Trophoblast cell (in vitro differentiated cells and primary cell): Measurements from ENCODE around the gene EEF1AKMT2.

Experiments used
- DNase-seq, 2 donors: peaks; one replicate each; pipeline ENCODE4 v3.0.0-alpha.2; 2016
- H2AFZ ChIP-seq: 2 replicates; pipeline ENCODE4 v1.6.1; 2013; ENCODE audit warnings: low read length, moderate library complexity, mild to moderate bottlenecking; ENCODE audit not compliant: insufficient read depth, poor library complexity
- H2AK5ac ChIP-seq: 2 replicates; pipeline ENCODE4 v1.6.1; 2013; ENCODE audit warnings: mild to moderate bottlenecking, low read length
- H2BK120ac ChIP-seq: 2 replicates; pipeline ENCODE4 v1.6.1; 2013; ENCODE audit warnings: low read length, mild to moderate bottlenecking, moderate library complexity; ENCODE audit not compliant: insufficient read depth, poor library complexity
- H2BK12ac ChIP-seq: 2 replicates; pipeline ENCODE4 v1.6.1; 2013; ENCODE audit warnings: mild to moderate bottlenecking, low read length, moderate library complexity
- H2BK5ac ChIP-seq: 2 replicates; pipeline ENCODE4 v1.6.1; 2013; ENCODE audit warnings: low read length, low read depth, moderate library complexity, mild to moderate bottlenecking; ENCODE audit not compliant: poor library complexity
- H3K14ac ChIP-seq: 2 replicates; pipeline ENCODE4 v1.6.1; 2013; ENCODE audit warnings: mild to moderate bottlenecking, low read length
- H3K18ac ChIP-seq: 2 replicates; pipeline ENCODE4 v1.6.1; 2013; ENCODE audit warnings: mild to moderate bottlenecking, low read length
- H3K23ac ChIP-seq: 2 replicates; pipeline ENCODE4 v1.6.1; 2013; ENCODE audit warnings: low read length
- H3K27ac ChIP-seq: 2 replicates; pipeline ENCODE4 v1.5.1; 2013; ENCODE audit warnings: low read depth, mild to moderate bottlenecking, inconsistent platforms, low read length, moderate library complexity
- H3K27me3 ChIP-seq: 2 replicates; pipeline ENCODE4 v1.6.1; 2013; ENCODE audit warnings: inconsistent platforms, mild to moderate bottlenecking, low read length, moderate library complexity; ENCODE audit not compliant: insufficient read depth
- H3K36me3 ChIP-seq, 2 experiments: 1 replicate in 1 of 2; 2 replicates in 1 of 2; pipeline ENCODE4 v1.6.1; 2013; ENCODE audit warnings: low read length in 2 of 2, mild to moderate bottlenecking in 2 of 2, moderate library complexity in 1 of 2; ENCODE audit not compliant: insufficient read depth in 2 of 2, control insufficient read depth in 1 of 2
- H3K4ac ChIP-seq: 2 replicates; pipeline ENCODE4 v1.6.1; 2013; ENCODE audit warnings: low read depth, mild to moderate bottlenecking, low read length, moderate library complexity
- H3K4me1 ChIP-seq, 2 experiments: 1 replicate in 1 of 2; 2 replicates in 1 of 2; pipeline ENCODE4 v1.6.1; 2013; ENCODE audit warnings: low read length in 2 of 2, mild to moderate bottlenecking in 2 of 2, moderate library complexity in 1 of 2; ENCODE audit not compliant: insufficient read depth in 2 of 2, control insufficient read depth in 1 of 2
- H3K4me2 ChIP-seq: 2 replicates; pipeline ENCODE4 v1.6.1; 2013; ENCODE audit warnings: inconsistent platforms, mild to moderate bottlenecking, low read length, moderate library complexity
- H3K4me3 ChIP-seq: 2 replicates; pipeline ENCODE4 v1.5.1; 2013; ENCODE audit warnings: mild to moderate bottlenecking, low read depth, low read length, inconsistent platforms
- H3K79me1 ChIP-seq: one replicate; pipeline ENCODE4 v1.6.1; 2013; ENCODE audit warnings: low read length
- H3K79me2 ChIP-seq: 2 replicates; pipeline ENCODE4 v1.6.1; 2013; ENCODE audit warnings: low read length, mild to moderate bottlenecking; ENCODE audit not compliant: control insufficient read depth, insufficient read depth, poor library complexity
- H3K9ac ChIP-seq: 2 replicates; pipeline ENCODE4 v1.6.1; 2013; ENCODE audit warnings: mild to moderate bottlenecking, low read length
- H3K9me3 ChIP-seq: 2 replicates; pipeline ENCODE4 v1.6.1; 2013; ENCODE audit warnings: low read depth, mild to moderate bottlenecking, control low read depth, inconsistent platforms, low read length; ENCODE audit not compliant: insufficient read depth
- H4K12ac ChIP-seq: 2 replicates; pipeline ENCODE4 v1.6.1; 2013; ENCODE audit warnings: low read depth, mild to moderate bottlenecking, low read length, moderate library complexity
- H4K8ac ChIP-seq: 2 replicates; pipeline ENCODE4 v1.6.1; 2013; ENCODE audit warnings: low read depth, mild to moderate bottlenecking, low read length, moderate library complexity
- H4K91ac ChIP-seq: one replicate; pipeline ENCODE4 v1.6.1; 2013; ENCODE audit warnings: low read depth, mild to moderate bottlenecking, low read length, moderate library complexity
- WGBS: extraction: QIAGEN DNeasy Blood & Tissue Kit; methylation state at CpG from one replicate; pipeline ENCODE4 v1.1.7; 2013; ENCODE audit warnings: missing lambda C conversion rate; ENCODE audit not compliant: insufficient read length, insufficient coverage; ENCODE audit errors: extremely low coverage; 5-methylcytosine and 5-hydroxymethylcytosine counted together

EEF1AKMT2 gene

DNA sequence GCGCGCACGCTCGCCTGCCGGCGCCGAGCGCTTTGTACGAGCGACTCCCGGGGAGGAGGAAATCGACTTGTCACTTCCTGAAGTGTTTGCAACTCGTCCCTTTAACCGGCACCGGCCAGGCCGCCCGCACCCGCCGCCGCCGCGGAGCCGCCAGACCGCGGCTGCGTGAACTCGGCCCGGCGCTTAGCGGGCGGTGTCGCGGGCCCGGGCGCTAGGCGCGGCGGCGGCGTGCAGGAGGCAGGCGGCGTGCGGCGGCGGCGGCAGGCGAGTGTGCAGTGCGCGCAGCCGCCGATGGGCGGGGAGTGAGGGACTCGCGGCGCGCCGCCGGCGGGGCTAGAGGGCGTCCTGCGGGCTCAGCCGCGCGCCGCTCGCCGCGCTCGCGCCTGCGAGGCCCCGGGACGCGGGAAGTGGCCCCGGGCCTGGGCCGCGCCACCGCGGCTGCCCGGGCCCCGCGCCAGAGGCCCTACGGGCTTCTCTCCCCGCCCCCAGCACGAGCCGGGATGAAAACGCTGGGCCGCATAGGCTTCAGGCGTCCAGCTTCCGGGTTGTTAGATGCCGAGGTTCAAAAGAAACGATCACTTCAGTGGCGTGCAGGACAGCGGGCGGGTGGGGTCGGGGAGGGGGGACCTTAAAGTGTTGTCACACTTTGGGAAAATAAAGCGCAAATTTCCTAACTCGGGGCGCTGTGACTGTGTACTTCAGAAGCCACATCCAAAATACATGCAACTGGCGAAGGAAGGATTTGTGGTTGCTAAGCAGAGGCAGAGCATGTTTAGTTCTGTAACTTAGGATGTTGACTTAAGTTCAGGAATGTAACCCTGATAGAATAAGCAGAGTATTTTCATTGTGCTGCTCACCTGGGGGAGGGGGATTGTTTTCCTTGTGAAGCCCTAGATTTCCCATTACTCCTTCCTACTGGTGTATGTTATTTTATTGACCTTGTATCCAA, 47.3 kb downstream of the EEF1AKMT2 start, which contains the start of gene FAM53B:
FAM53B (minus strand) TSS at position 277 of the 949 bp plus-strand sequence. CDS start 37,665 bp downstream, outside the sequence.
- H3K36me3 ChIP-seq: peaks cover 0 to 2% of the 10 kb centered on the region in 2 experiments
- H4K12ac ChIP-seq: peak within 1 kb of the TSS; percentile 68
- H4K8ac ChIP-seq: peak within 1 kb of the TSS; percentile 83
- H3K79me2 ChIP-seq: peaks cover 5% of the 10 kb centered on the region
- peak within 1 kb of the TSS; percentile 88 for H2AFZ ChIP-seq
- H4K91ac ChIP-seq: peak within 1 kb of the TSS; percentile 55
- WGBS: no CpG with 5 or more reads among the region's 100 CpGs
- no peak within 1 kb of the TSS for H2AK5ac ChIP-seq
- H3K4ac ChIP-seq: peak within 1 kb of the TSS; percentile 33
- DNase-seq: peak; percentile 70 to 86
- peak within 1 kb of the TSS; percentile 82 for H3K4me3 ChIP-seq
- peaks cover 7% of the 10 kb centered on the region for H3K79me1 ChIP-seq
- peak within 1 kb of the TSS; percentile 82 for H2BK5ac ChIP-seq
- H3K9me3 ChIP-seq: peaks cover 2% of the 10 kb centered on the region
- H3K27ac ChIP-seq: peak within 1 kb of the TSS; percentile 66
- no peak within 1 kb of the TSS for H3K23ac ChIP-seq
- H3K4me1 ChIP-seq: peaks cover 10% of the 10 kb centered on the region in 2 experiments
- H3K27me3 ChIP-seq: no peaks in the 10 kb centered on the region
- peak within 1 kb of the TSS; percentile 29 for H3K18ac ChIP-seq
- H2BK12ac ChIP-seq: no peak within 1 kb of the TSS
- peak within 1 kb of the TSS; percentile 66 for H3K14ac ChIP-seq
- peak within 1 kb of the TSS; percentile 80 for H3K9ac ChIP-seq
- H3K4me2 ChIP-seq: peak within 1 kb of the TSS; percentile 99
- H2BK120ac ChIP-seq: peak within 1 kb of the TSS; percentile 50

DNA sequence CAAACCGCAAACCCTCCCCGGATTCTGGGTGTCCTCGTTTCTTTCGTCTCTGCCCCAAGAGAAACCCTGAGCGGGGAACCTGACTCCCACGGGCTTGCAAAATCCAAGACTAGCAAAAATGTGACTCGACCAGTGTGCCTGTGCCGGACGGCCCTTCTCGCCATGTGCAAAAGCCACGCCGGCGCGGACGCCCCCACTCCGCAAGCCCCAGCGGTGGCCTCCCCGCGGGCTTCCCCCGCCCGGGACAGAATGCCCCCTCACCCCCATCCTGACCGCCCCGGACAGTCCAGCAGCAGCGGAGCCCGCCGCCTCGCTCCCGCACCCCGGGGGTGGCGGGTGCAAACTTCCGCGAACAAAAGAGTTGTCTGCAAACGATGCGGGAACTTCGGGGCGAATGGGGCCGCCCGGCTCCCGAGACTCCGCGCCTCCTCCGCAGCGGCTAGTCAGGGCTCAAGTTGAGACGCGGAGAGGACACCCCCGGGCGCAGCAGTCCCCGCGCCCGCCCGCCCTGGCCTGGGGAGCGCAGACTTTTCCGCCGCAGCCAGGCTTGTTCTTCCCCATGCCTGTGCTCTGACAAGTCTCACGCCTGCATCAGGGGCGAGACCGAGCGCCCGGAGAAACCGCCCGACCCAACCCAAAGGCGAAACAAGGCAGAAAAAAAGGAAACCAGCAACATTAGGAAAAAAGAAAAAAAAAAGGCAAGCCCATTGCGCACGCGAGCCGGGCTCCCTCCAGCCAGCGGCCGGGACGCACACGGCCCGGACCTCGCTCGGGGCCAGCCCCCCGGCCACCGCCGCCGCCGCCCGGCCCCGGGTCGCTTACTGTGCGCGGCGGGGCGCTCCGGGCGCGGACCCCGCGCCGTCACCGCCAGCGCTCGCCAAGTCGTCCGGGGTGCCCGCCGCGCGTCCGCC, 48.2 kb downstream of the EEF1AKMT2 start:
- Histone ChIP-seq H3K79me1 (peaks cover 7% of the 10 kb centered on the region), H2BK120ac (peak overlapping the region; percentile 25), H3K9me3 (peaks cover 2% of the 10 kb centered on the region), H3K79me2 (peaks cover 5% of the 10 kb centered on the region), H3K14ac (peak overlapping the region; percentile 66), H3K4me3 (peak overlapping the region; percentile 82), H3K9ac (peak overlapping the region; percentile 80), H3K36me3 (peaks cover 0 to 2% of the 10 kb centered on the region in 2 experiments), H4K12ac (peak overlapping the region; percentile 68), H4K8ac (peak overlapping the region; percentile 83), H3K23ac (no peak overlapping the region), H2AK5ac (no peak overlapping the region), H3K27ac (peak overlapping the region; percentile 66), H2BK5ac (peak overlapping the region; percentile 54), H3K4me1 (peaks cover 10% of the 10 kb centered on the region in 2 experiments), H3K4me2 (peak overlapping the region; percentile 99), H2AFZ (peak overlapping the region; percentile 88), H2BK12ac (no peak overlapping the region), H3K18ac (peak overlapping the region; percentile 29), H3K4ac (peak overlapping the region; percentile 33), H4K91ac (peak overlapping the region; percentile 55), H3K27me3 (no peaks in the 10 kb centered on the region)
- peak; percentile 81 to 84 for DNase-seq
- no CpG with 5 or more reads among the region's 101 CpGs for WGBS

DNA sequence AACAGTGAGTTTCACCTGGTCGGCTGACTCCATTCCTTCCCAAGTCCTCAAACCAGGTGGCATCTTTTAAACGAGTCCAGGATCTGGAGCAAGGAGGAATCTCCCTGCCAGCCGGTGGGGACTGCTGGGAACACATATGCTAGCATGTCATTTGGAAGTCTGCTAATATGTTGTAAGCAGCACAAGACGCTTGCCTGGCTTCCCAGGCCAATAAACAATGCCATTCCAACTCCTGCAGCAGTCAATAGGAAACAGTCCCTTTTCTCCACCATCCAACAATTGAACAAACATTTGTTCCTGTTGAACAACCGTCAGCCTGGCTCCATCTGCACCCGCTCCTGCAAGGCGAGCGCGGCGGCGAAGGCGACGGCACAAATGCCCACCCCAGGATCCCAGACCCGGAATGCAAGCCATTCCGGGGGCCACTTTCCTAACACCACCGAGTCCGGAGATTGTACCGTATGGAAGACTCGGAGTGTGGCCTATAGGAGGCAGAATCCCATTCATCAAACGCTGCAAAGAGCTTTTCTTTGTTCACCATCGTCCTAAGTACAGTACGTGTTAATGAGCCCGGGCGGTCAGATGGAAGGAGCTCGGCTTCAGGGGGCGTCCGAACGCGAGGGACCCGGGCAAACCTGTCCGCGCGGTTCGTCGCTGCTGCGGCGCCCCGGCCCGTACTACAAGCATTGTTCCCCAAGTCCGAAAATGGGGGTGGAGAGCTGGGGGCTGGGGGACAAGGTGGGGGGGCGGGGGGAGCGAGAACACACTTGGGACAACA, 49.1 kb downstream of the EEF1AKMT2 start:
- no peak overlapping the region for H3K23ac ChIP-seq
- H3K27me3 ChIP-seq: no peaks in the 10 kb centered on the region
- no peaks in the 10 kb centered on the region for H3K36me3 ChIP-seq
- peaks cover 5% of the 10 kb centered on the region for H3K9me3 ChIP-seq
- peaks cover 7% of the 10 kb centered on the region for H3K79me1 ChIP-seq
- no peak overlapping the region for H3K9ac ChIP-seq
- H4K91ac ChIP-seq: no peak overlapping the region
- no peak overlapping the region for H3K18ac ChIP-seq
- H2AK5ac ChIP-seq: no peak overlapping the region
- H3K79me2 ChIP-seq: peaks cover 7% of the 10 kb centered on the region
- peak in 1 of 2 donors; percentile 41 for DNase-seq
- peak overlapping the region; percentile 82 for H3K4me3 ChIP-seq
- H2BK5ac ChIP-seq: no peak overlapping the region
- H3K4me2 ChIP-seq: peak overlapping the region; percentile 99
- no peak overlapping the region for H3K4ac ChIP-seq
- H2BK120ac ChIP-seq: no peak overlapping the region
- no peak overlapping the region for H4K12ac ChIP-seq
- no peak overlapping the region for H3K27ac ChIP-seq
- no CpG with 5 or more reads among the region's 42 CpGs for WGBS
- H3K4me1 ChIP-seq: peaks cover 10% of the 10 kb centered on the region in 2 experiments
- H2BK12ac ChIP-seq: no peak overlapping the region
- no peak overlapping the region for H3K14ac ChIP-seq
- H4K8ac ChIP-seq: no peak overlapping the region
- peak overlapping the region; percentile 0 for H2AFZ ChIP-seq
